DLD1 (cell line): ENCODE results near the gene BAAT.

Source experiments
- in situ Hi-C: cut with HindIII; loops from 2 replicates; pipeline ENCODE4 v1.10.0; 2017; ENCODE audit warnings: low sequenced_read_pairs

Gene BAAT

DNA sequence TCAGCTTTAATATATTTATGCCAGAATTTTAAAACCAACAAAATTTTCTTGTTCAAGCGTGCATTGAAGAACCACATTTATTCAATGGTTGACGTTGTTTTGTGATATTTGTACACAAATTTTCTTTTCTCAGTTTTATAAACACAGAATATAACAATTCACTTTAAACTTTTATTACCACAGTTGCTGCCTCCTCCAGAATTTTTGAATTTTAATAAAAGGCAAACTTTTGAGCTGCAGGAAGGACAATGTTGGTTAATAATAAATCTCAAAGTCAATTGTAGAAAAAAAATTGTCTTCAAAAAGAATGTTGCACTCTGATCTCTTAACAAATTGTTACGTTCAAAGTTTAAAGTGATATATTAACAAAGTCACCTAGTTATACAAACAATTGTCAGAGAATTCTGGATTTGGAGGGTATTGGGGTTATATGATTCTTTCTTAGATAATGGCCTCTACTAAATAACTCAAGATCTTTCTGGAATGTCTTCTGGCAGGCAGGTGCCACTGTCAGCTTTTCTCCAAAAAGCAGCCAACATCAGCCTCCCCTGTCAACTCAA lies 60.5 kb downstream of the BAAT start:
- in situ Hi-C loops = no loop called here

DNA sequence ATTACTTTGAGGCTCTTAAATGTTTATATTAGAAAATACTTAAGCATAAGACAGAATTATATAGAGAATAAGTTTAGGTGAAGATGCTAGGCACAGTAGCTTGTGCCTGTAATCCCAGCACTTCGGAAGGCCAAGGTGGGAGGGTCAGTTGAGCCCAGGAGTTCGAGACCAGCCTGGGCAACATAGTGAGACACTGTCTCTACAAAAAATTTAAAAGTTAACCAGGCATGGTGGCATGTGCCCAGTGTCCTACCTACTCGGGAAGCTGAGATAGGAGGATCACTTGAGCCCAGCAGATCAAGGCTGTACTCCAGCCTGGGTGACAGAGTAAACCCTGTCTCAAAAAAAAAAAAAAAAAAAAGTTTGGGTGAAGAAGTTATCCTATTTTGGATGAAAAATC lies 61.7 kb downstream of the BAAT start:
- in situ Hi-C loops = no loop called here

DNA sequence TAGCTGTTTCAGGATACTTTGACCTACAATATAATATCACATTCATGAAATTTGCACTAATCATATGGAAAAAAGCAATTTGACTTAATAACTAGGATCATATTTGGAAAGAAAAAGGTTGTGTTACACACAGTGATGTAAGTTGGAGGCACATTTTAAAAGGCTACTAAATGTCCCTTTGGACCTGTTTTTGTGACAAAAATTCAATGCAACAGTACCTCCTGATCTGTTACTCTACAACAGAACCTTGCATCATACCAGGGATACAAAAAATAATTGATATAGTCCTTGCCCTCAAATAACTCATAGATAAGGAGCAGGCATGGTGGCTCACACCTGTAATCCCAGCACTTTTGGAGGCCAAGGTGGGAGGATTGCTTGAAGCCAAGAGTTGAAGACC lies 67.1 kb downstream of the BAAT start:
- in situ Hi-C loops = no loop called here

DNA sequence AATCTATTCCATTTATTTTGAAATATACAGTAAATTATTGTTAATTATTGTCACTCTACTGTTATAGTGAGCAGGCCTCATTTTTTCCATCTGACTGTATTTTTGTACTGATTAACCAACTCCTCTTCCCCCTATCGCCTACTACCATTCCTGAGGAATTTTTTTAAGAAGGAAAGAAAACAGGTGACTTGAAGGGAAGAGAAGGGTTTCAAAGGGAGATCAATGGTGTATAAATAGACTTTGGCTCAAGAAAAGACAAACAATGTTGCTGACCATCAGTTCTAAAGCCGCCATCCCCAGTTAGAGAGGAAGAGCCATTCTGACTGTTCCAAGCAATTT lies 69.7 kb downstream of the BAAT start:
- in situ Hi-C loops = no loop called here

DNA sequence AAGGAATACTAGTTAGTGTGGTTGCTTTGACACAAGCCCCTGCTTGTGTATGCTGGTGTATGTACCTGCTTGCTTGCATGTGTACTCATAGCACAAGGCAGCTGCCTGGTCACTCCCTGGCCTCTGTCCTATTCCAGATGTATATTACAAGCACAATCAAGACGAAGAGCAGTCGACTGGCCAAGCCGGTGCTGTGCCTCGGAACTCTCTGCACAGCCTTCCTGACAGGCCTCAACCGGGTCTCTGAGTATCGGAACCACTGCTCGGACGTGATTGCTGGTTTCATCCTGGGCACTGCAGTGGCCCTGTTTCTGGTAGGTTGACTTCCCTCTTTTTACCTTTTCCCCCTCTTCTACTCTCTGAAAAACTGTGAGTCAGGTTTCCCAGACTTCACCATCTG lies 72.1 kb downstream of the BAAT start:
- in situ Hi-C loops = no loop called here

- in situ Hi-C loops = no loop called here
Measured at GRCh38 chr9:101311758-101312420, 72.9 kb downstream of the BAAT start.

DNA sequence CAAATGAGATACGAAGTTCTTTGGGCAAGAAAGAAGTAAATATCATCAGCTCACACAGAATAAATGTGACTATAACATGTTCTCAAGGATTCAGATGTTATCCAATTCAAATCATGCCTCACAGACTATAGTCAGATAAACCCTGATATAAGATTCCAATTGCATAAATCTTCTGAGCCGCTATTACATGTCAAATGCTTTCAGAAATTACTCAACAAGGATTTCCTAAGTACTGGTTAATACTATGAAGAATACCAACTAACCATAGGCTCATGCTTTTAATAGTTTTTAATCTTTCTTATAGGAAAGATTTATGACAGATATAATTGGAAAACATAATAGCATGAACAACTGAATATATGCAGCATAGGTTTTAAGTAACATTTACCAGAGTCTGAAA lies 73.6 kb downstream of the BAAT start:
- in situ Hi-C loops = no loop called here
